Mesothelial cell of epicardium (in vitro differentiated cells): Measurements from ENCODE around the gene HMGCL. TPM values are rescaled to one million over a fixed set of nuclear protein-coding genes. Genes with fewer than 3 reads are reported as not detected.

Experiments used
- DNase-seq, 2 experiments: peaks; one replicate each; pipeline ENCODE4 v3.0.0; 2021; ENCODE audit warnings: low spot score in 2 of 2; ENCODE audit not compliant: unreplicated experiment in 2 of 2
- H3K27ac Mint-ChIP-seq: 2 replicates; pipeline ENCODE4 v1.8.0; 2021; ENCODE audit warnings: mixed read lengths
- H3K27me3 Mint-ChIP-seq: 2 replicates; pipeline ENCODE4 v1.8.0; 2021; ENCODE audit warnings: low read depth, mixed read lengths
- H3K36me3 Mint-ChIP-seq: 2 replicates; pipeline ENCODE4 v1.8.0; 2021; ENCODE audit warnings: mixed read lengths
- H3K4me1 Mint-ChIP-seq: 2 replicates; pipeline ENCODE4 v1.8.0; 2021; ENCODE audit warnings: mixed read lengths
- H3K4me3 Mint-ChIP-seq: 2 replicates; pipeline ENCODE4 v1.8.0; 2021; ENCODE audit warnings: mild to moderate bottlenecking, moderate library complexity, mixed read lengths
- H3K9me3 Mint-ChIP-seq: 2 replicates; pipeline ENCODE4 v1.8.0; 2021; ENCODE audit warnings: mixed read lengths
- CTCF ChIP-seq: fragments of 200-600 bp; sonication (generic); IDR thresholded peaks from one replicate; pipeline ENCODE4 v1.5.0; 2021; ENCODE audit warnings: antibody characterized with exemption; ENCODE audit not compliant: unreplicated experiment
- total RNA-seq: library from RNA; stranded (reverse); gene quantifications from 3 replicates; pipeline ENCODE4 v1.2.1, GENCODE V29; 2021

Gene HMGCL
- total RNA-seq, 1 donor from 2014 or later, result 29.2 TPM

- H3K9me3 Mint-ChIP-seq, result no peaks in the 10 kb centered on the region
- DNase-seq, result peak; percentile 63 to 82
- peak within 1 kb of the TSS; percentile 87 for H3K4me3 Mint-ChIP-seq
- H3K36me3 Mint-ChIP-seq, result peaks cover 5% of the 10 kb centered on the region
- peak within 1 kb of the TSS; percentile 99 for H3K27ac Mint-ChIP-seq
- no peak for TF ChIP-seq CTCF
- no peaks in the 10 kb centered on the region for H3K27me3 Mint-ChIP-seq
- peaks cover 29% of the 10 kb centered on the region for H3K4me1 Mint-ChIP-seq
Measured at GRCh38 chr1:23777979-23778814, 47.0 kb downstream of the HMGCL start, which contains the start of gene PITHD1. Gene PITHD1 (plus strand): TSS chr1:23778418. CDS start chr1:23778516, 98 bp downstream.

GRCh38 chr1:23776217-23776616, 49.0 kb downstream of the HMGCL start:
- Mint-ChIP-seq H3K27ac (no peak overlapping the region), H3K4me3 (no peak overlapping the region), H3K27me3 (no peaks in the 10 kb centered on the region), H3K4me1 (peaks cover 29% of the 10 kb centered on the region), H3K36me3 (no peaks in the 10 kb centered on the region), H3K9me3 (no peaks in the 10 kb centered on the region)
- TF ChIP-seq CTCF, result no peak
- DNase-seq, result no peak

GRCh38 chr1:23774174-23774880, 50.9 kb downstream of the HMGCL start:
- Mint-ChIP-seq H3K4me3 (no peak overlapping the region), H3K27me3 (no peaks in the 10 kb centered on the region), H3K27ac (no peak overlapping the region), H3K9me3 (no peaks in the 10 kb centered on the region), H3K36me3 (no peaks in the 10 kb centered on the region), H3K4me1 (peaks cover 19% of the 10 kb centered on the region)
- no peak for TF ChIP-seq CTCF
- no peak for DNase-seq

- Mint-ChIP-seq H3K36me3 (peaks cover 4% of the 10 kb centered on the region), H3K27me3 (no peaks in the 10 kb centered on the region), H3K9me3 (no peaks in the 10 kb centered on the region), H3K27ac (no peak overlapping the region), H3K4me1 (peaks cover 14% of the 10 kb centered on the region), H3K4me3 (no peak overlapping the region)
- DNase-seq, result no peak
- no peak for TF ChIP-seq CTCF
Measured at GRCh38 chr1:23772854-23773242, 52.4 kb downstream of the HMGCL start.

- peak; percentile 61 to 93 for DNase-seq
- Mint-ChIP-seq H3K27ac (no peak overlapping the region), H3K4me3 (no peak overlapping the region), H3K27me3 (no peaks in the 10 kb centered on the region), H3K4me1 (peaks cover 10% of the 10 kb centered on the region), H3K36me3 (peaks cover 8% of the 10 kb centered on the region), H3K9me3 (no peaks in the 10 kb centered on the region)
- peak; percentile 77 for TF ChIP-seq CTCF
Measured at GRCh38 chr1:23772049-23772853, 53.0 kb downstream of the HMGCL start.
